ENCODE data around the gene RAB2B. TPM values are rescaled to one million over a fixed set of nuclear protein-coding genes. Genes with fewer than 3 reads are reported as not detected.

RAB2B gene
- total RNA-seq, 4 donors from 2014 or later, result 11.3 to 19.9 (median 15.4) TPM

DNA sequence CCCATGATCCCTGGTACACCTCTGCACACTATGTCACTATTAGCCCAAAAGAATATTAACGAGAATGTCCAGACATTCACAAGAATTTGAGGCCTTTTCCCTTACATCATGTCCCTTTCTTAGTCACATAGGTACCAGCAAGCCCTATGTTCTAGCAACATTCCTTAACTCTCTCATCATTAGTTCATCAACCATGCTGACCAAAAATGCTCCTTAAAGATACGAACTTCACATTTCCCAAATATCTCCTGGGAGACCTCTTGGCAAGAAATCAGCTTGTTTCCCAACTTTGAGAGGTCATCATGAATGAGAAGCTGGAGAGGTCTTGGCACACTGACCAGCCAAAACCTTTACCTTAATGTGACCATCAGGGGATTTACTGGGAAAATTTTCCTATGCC is 44.7 kb upstream of the RAB2B start:
- intact Hi-C loops (cut with DNase I; ENCODE audit: low total_unique reads), result no loop called here
- no peak for DNase-seq (ENCODE audit: low spot score in 2 of 2)
- 74 to 85% methylated on average over 2 of the region's 2 CpGs for WGBS, 2 donors
- TF ChIP-seq POLR2A (IDR thresholded peaks at IDR 0.05), result no peak
- TF ChIP-seq, protein P1, sequence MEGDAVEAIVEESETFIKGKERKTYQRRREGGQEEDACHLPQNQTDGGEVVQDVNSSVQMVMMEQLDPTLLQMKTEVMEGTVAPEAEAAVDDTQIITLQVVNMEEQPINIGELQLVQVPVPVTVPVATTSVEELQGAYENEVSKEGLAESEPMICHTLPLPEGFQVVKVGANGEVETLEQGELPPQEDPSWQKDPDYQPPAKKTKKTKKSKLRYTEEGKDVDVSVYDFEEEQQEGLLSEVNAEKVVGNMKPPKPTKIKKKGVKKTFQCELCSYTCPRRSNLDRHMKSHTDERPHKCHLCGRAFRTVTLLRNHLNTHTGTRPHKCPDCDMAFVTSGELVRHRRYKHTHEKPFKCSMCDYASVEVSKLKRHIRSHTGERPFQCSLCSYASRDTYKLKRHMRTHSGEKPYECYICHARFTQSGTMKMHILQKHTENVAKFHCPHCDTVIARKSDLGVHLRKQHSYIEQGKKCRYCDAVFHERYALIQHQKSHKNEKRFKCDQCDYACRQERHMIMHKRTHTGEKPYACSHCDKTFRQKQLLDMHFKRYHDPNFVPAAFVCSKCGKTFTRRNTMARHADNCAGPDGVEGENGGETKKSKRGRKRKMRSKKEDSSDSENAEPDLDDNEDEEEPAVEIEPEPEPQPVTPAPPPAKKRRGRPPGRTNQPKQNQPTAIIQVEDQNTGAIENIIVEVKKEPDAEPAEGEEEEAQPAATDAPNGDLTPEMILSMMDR (IDR thresholded peaks at IDR 0.05), result no peak
- no peak overlapping the region for H3K4me3 ChIP-seq (ENCODE audit: low read depth, poor library complexity, severe bottlenecking)

DNA sequence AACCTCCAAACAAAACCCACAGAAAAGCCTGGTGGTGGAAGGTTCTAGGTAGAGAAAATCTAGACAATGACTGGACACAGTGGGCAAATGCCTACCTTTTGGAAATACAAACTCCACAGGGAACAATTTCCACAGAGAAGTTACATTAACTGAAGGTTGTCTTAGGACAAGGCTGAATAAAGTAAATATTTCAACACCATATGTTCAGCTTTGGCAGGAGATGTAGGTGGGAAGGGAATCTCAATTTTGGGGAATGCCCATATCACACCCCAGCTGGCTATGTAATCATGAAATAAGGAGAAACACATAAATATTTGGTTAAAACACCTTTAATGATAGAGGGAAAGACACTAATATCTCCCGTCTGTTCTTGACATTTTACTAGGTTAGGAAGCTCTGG is 44.0 kb upstream of the RAB2B start:
- TF ChIP-seq POLR2A (IDR thresholded peaks at IDR 0.05), result no peak
- TF ChIP-seq, protein P1 (IDR thresholded peaks at IDR 0.05), result no peak
- no peak for DNase-seq (ENCODE audit: low spot score in 2 of 2)
- intact Hi-C loops (cut with DNase I; ENCODE audit: low total_unique reads), result no loop called here
- H3K4me3 ChIP-seq (ENCODE audit: low read depth, poor library complexity, severe bottlenecking), result no peak overlapping the region
- WGBS, 2 donors, result 95 to 98% methylated on average over 1 of the region's 1 CpG

DNA sequence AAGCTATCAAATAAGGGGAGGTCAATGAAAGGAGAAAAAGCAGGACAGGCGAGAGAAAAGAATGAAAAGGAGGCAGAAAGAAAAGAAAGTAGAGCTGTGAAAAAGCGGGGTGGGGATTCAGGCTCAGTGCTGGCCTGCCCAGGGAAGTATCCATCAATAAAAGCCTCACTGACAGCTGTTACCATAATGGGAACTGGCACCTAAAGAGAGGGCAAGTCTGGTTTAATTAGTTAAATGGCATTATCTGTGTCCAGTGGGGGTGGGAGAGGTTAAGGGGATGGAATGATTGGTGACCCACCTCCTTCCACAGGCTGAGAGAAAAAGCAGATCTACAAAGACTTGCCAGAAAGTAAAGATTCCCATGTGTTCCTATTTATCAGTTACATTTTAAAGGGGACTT is 42.0 kb upstream of the RAB2B start:
- WGBS, 2 donors, result 85 to 91% methylated on average over 2 of the region's 2 CpGs
- no peak overlapping the region for H3K4me3 ChIP-seq (ENCODE audit: low read depth, poor library complexity, severe bottlenecking)
- no peak for DNase-seq (ENCODE audit: low spot score in 2 of 2)
- intact Hi-C loops (cut with DNase I; ENCODE audit: low total_unique reads), result no loop called here
- TF ChIP-seq, protein P1 (IDR thresholded peaks at IDR 0.05), result no peak
- no peak for TF ChIP-seq POLR2A (IDR thresholded peaks at IDR 0.05)

DNA sequence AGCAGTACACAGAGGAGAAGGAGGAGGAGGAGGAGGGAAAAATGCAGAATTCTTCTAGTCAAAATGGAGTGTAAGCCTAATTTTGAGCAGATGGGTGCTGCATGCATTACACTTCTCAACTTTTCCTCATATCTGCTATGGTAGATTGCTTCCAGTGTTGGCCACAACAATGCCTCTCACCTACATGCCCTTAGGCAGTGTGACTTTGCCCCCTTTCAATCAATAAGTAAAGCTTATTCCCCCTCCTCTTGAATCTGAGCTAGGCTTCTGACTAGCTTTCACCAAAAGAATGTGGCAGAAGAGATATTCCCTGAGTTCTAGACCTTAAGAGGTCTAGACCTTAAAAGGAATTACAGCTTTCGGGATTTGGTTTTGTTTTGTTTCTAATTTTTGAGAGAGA is 37.6 kb upstream of the RAB2B start:
- intact Hi-C loops (cut with DNase I; ENCODE audit: low total_unique reads), result no loop called here
- DNase-seq (ENCODE audit: low spot score in 2 of 2), result no peak
- 96 to 97% methylated on average over 1 of the region's 1 CpG for WGBS, 2 donors
- TF ChIP-seq, protein P1 (IDR thresholded peaks at IDR 0.05), result no peak
- no peak for TF ChIP-seq POLR2A (IDR thresholded peaks at IDR 0.05)
- no peak overlapping the region for H3K4me3 ChIP-seq (ENCODE audit: low read depth, poor library complexity, severe bottlenecking)

DNA sequence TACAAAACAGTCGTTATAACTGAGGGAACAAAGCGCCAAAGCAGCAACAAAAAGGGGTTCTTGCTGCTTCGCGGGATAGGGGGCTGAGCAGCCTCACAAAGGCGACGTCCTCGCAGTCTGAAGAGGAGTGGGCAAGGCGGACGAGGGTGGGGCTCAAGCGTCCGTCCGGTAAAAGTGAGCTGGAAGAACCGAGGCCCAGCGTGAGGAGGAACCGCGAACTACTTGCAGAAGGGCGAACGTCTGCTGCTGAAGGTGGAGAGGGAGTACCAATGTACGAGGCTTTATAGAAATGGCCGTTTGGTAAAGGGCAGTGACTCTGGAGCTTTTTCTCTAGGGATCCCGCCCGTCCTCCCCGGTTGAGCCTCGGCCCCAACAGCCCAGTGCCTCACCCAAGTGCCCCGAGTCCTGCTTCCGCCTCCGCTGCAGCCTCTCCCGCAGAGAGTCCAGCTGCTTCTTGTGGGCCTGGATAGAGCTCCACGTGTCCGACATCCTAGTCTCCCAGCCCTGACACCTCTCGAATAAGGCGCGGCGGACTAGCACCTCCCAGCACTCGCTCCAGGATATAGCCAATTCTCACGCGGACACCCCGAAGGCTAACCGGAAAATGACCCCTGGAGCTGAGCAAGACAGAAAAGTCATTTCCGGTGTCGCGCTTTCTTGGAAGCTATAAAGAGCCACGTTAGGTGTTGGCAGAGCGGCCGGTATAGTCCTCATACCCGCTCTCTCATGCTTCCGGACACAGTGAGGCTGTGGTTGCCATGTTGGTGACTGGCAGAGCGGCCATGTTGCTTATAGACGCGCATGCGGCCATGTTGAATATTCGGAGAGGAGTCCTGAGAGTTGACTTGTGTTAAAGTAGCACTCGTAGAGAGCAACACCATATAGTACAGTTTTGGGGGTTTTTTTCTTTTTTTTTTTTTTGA is 34.2 kb upstream of the RAB2B start, which contains the start of gene METTL3:
Gene METTL3 (minus strand): TSS at position 606 of the 923 bp plus-strand sequence. CDS start 117 bp downstream, at position 489.
- no peak for TF ChIP-seq POLR2A (IDR thresholded peaks at IDR 0.05)
- TF ChIP-seq, protein P1 (IDR thresholded peaks at IDR 0.05), result no peak
- DNase-seq (ENCODE audit: low spot score in 2 of 2), result peak; percentile 98 to 99
- peak within 1 kb of the TSS; percentile 85 for H3K4me3 ChIP-seq (ENCODE audit: low read depth, poor library complexity, severe bottlenecking)
- intact Hi-C loops (cut with DNase I; ENCODE audit: low total_unique reads), result no loop called here
- 0% methylated on average over 43 to 51 of the region's 53 CpGs for WGBS, 2 donors

Measured in lower leg skin (tissue), 4 donors.